Measurements from ENCODE around the gene RBMS3.
"Not testable (repeated sequence)": the region's sequence is repeated elsewhere in the genome, so short reads cannot be mapped to it uniquely, and the experiment has no call there.

RBMS3 gene

GRCh38 chr3:29493109-29493508 lies 212.2 kb downstream of the RBMS3 start:
- no peak for DNase-seq

- DNase-seq = no peak
Measured at GRCh38 chr3:29494305-29495036, 213.6 kb downstream of the RBMS3 start.

- DNase-seq = no peak
Measured at GRCh38 chr3:29497282-29497681, 216.4 kb downstream of the RBMS3 start.

- no peak for DNase-seq
Measured at GRCh38 chr3:29502771-29503170, 221.9 kb downstream of the RBMS3 start.

GRCh38 chr3:29503314-29503713 lies 222.4 kb downstream of the RBMS3 start:
- DNase-seq = no peak

- DNase-seq = no peak
Measured at GRCh38 chr3:29503958-29504357, 223.1 kb downstream of the RBMS3 start.

- DNase-seq = no peak
Measured at GRCh38 chr3:29506502-29506901, 225.6 kb downstream of the RBMS3 start.

- DNase-seq = no peak
Measured at GRCh38 chr3:29511701-29512100, 230.8 kb downstream of the RBMS3 start.

GRCh38 chr3:29512641-29513040 lies 231.8 kb downstream of the RBMS3 start:
- DNase-seq = no peak

GRCh38 chr3:29513236-29513635 lies 232.4 kb downstream of the RBMS3 start:
- no peak for DNase-seq

- no peak for DNase-seq
Measured at GRCh38 chr3:29514170-29514569, 233.3 kb downstream of the RBMS3 start.

GRCh38 chr3:29514912-29515311 lies 234.0 kb downstream of the RBMS3 start:
- no peak for DNase-seq

GRCh38 chr3:29515451-29515850 lies 234.6 kb downstream of the RBMS3 start:
- no peak for DNase-seq

GRCh38 chr3:29516164-29516563 lies 235.3 kb downstream of the RBMS3 start:
- DNase-seq = no peak

GRCh38 chr3:29520764-29521163 lies 239.9 kb downstream of the RBMS3 start:
- no peak for DNase-seq

GRCh38 chr3:29521293-29521692 lies 240.4 kb downstream of the RBMS3 start:
- no peak for DNase-seq

- DNase-seq = no peak
Measured at GRCh38 chr3:29521751-29522150, 240.9 kb downstream of the RBMS3 start.

GRCh38 chr3:29524433-29524832 lies 243.6 kb downstream of the RBMS3 start:
- not testable (repeated sequence) for DNase-seq

GRCh38 chr3:29525254-29525881 lies 244.5 kb downstream of the RBMS3 start:
- no peak for DNase-seq

GRCh38 chr3:29527246-29527645 lies 246.4 kb downstream of the RBMS3 start:
- DNase-seq = no peak

- no peak for DNase-seq
Measured at GRCh38 chr3:29531644-29532043, 250.8 kb downstream of the RBMS3 start.

GRCh38 chr3:29532473-29532872 lies 251.6 kb downstream of the RBMS3 start:
- no peak for DNase-seq

- no peak for DNase-seq
Measured at GRCh38 chr3:29534006-29534405, 253.1 kb downstream of the RBMS3 start.

- DNase-seq = no peak
Measured at GRCh38 chr3:29536016-29536758, 255.3 kb downstream of the RBMS3 start.
